Activated CD8-positive, alpha-beta memory T cell treated with anti-CD3 and anti-CD28 coated beads, Interleukin-2, amount 50 U/mL, for 48 hours (primary cell): ENCODE measurements around the gene DDX55.
"Not testable (repeated sequence)": the region's sequence is repeated elsewhere in the genome, so short reads cannot be mapped to it uniquely, and the experiment has no call there.

Experiments
- DNase-seq: peaks from one replicate; pipeline ENCODE4 v3.0.0-alpha.2; 2020

The DDX55 gene, protein sequence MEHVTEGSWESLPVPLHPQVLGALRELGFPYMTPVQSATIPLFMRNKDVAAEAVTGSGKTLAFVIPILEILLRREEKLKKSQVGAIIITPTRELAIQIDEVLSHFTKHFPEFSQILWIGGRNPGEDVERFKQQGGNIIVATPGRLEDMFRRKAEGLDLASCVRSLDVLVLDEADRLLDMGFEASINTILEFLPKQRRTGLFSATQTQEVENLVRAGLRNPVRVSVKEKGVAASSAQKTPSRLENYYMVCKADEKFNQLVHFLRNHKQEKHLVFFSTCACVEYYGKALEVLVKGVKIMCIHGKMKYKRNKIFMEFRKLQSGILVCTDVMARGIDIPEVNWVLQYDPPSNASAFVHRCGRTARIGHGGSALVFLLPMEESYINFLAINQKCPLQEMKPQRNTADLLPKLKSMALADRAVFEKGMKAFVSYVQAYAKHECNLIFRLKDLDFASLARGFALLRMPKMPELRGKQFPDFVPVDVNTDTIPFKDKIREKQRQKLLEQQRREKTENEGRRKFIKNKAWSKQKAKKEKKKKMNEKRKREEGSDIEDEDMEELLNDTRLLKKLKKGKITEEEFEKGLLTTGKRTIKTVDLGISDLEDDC

DNA sequence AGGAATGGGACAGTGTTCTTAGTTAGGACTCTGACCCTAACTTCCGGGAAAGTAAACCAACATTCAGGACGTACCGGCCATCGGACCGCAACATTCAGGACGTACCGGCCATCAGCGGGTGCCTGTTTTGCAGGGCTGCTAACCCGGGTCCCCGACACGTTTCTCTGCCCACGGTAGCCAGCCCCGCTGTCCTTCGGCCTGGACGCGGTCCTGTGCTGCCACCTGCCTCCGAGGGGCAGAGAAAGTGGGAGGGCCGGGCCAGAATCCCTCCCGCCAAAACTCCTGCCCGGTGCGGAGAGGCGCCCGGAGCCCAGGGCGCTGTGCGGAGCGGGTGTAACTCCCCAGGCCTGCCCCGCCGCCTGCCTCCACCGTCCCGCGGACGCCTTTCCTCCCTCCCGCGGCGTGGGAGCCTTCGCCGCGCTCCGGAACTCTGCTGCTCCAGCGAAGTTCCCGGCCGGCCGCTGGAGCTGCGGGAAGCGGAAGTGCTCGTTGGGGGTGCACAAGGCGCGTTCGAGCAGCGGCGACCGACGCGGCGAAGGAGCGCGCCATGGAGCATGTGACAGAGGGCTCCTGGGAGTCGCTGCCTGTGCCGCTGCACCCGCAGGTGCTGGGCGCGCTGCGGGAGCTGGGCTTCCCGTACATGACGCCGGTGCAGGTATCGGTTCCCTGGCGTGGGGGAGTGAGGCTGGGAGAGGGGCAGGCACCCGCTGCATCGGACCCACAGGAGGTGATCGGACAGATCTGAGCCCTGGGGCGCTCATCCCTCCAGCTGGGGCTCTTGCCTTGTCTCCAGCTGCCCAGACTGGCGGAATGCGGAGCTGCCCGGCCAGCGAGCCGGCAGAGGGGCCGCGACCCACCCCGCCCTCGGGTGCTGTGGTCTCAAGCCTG, at the start of gene DDX55:
Gene DDX55 (plus strand): TSS at position 498 of the 888 bp plus-strand sequence. CDS start 50 bp downstream, at position 548.
- DNase-seq: peak; percentile 93

DNA sequence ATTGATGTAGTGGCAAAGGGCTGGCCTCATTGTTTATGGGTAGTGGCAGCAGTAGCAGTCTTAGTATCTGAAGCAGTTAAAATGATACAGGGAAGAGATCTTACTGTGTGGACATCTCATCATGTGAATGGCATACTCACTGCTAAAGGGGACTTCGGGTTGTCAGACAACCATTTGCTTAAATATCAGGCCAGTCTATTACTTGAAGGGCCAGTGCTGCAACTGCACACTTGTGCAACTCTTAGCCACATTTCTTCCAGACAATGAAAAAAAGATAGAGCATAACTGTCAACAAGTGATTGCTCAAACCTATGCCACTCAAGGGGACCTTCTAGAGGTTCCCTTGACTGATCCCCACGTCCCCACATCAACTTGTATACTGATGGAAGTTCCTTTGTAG, 47.8 kb upstream of the DDX55 start:
- not testable (repeated sequence) for DNase-seq

DNA sequence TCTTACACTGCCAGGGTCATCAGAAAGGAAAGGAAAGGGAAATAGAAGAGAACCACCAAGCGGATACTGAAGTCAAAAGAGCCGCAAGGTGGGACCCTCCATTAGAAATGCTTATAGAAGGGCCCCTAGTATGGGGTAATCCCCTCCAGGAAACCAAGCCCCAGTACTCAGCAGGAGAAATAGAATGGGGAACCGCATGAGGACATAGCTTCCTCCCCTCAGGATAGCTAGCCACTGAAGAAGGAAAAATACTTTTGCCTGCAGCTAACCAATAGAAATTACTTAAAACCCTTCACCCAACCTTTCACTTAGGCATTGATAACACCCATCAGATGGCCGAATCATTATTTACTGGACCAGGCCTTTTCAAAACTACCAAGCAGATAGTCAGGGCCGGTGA, 47.1 kb upstream of the DDX55 start:
- DNase-seq: not testable (repeated sequence)

DNA sequence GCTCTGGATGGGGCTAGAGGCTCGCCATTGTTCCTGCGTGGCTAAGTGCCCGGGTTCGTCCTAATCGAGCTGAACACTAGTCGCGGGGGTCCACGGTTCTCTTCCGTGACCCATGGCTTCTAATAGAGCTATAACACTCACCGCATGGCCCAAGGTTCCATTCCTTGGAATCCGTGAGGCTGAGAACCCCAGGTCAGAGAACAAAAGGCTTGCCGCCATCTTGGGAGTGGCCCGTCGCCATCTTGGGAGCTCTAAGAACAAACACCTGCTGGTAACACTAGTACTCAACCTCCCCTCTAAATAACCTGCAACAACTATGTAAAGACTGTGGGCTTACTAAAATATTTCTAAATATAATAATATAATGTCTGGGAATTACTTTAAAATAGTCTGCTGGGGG, 43.4 kb upstream of the DDX55 start:
- DNase-seq: not testable (repeated sequence)

DNA sequence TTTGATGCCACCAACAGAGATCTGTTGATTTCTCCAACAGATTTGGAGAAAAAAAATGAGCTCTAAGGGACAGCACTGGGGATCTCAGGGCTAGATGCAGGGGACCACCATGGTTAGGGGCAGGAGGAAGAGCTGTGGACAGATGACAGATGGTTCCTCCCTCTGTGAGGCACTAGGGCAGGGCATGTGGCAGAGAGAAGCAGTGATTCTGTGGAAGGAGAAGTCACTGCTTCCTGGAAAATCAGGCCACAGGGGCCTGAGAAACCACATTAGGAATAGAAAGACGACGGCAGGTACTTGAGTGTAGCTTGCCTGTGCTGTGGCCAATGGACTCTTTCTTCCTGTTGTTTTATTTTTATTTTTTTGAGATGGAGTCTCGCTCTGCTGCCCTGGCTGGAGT, 42.4 kb upstream of the DDX55 start:
- DNase-seq: no peak

DNA sequence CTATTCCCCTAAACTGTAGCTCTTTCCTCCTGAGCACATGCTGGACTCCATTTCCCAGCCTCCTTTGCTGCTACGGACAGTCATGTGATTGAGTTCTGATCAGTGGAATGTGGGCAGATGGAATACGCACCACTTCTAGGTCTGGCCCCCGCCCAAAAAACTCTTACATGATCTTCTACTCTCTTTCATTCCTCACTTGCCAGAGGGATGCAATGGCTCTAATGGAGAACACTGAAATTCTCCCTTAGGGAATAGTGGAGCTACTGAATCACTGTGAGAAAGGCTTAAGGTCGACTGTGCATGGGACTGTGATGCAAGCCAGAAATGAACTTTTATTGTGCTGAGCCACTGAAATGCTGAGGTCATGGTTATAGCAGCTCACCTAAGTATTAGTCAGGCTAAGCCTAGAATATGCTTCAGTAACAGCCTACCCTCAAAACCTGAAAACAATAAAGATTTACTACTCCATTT, 30.5 kb upstream of the DDX55 start:
- no peak for DNase-seq

DNA sequence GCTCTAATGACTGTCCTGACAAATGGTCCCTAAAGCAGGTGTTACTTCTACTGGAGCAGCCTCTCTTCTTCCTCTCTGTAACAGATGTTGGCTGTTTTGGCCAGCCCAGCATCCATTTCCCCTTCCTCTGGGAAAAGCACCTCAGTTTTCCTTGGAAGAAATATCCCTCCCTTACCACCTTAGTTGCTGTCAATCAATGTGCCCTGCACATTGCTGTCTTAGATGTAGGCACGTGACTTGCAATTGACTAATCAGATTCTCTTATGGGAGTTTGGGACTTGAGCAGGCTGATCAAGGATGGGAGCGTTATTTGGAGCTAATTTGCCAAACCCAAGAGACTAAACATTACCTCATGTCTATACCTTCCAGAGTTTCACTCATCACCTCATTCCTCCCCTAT, 29.5 kb upstream of the DDX55 start:
- DNase-seq: no peak

DNA sequence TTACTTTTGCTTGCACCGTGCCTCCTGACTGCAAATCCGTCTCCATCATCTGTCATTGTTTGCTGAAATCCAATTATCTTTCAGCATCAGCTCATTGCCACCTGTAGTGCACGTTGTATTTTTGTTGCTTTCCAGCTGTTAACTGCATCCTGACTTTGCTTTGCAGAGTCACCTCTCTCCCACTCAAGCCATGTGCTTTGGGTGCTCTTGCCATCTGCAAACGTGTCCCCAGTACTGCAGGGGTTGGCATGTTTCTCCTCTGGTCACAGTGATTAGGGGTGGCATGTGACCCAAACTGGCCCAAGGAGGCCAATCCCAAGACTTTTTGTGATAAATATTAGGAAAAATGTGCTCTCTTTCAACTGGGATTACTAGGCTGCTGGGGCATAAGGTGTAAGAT, 28.0 kb upstream of the DDX55 start:
- no peak for DNase-seq

DNA sequence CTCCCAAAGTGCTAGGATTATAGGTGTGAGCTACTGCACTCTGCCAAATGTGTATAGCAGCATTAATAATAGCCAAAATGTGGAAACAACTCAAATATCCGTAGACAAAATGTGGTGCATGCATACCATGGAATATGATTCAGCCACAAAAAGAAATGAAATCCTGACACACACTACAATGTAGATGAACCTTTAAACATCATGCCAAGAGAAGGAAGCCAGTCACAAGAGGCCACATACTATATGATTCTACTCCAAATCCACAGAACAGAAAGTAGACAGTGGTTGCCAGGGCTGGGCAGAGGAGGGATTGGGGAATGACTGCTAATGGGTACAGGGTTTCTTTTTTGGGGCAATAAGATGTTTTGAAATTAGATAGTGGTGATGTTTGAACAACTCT, 25.3 kb upstream of the DDX55 start:
- DNase-seq: no peak

DNA sequence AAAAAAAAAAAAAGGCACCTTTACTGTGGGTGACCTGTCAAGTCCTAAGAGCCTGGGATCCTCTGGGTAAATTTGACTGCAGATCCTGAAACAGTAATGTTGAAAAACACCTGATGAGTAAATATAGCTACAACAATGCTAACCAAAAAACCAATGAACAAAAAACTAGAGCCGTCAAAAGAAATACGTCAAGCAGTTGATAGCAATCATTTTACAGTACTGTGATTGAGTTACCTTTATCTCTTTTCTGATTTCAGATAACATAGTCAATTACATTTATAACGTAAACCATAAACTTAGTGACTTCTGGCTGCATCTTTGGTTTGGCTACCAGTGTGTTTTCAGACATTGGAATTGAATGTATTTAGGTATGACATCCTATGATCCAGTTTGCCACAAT, 23.7 kb upstream of the DDX55 start:
- no peak for DNase-seq

DNA sequence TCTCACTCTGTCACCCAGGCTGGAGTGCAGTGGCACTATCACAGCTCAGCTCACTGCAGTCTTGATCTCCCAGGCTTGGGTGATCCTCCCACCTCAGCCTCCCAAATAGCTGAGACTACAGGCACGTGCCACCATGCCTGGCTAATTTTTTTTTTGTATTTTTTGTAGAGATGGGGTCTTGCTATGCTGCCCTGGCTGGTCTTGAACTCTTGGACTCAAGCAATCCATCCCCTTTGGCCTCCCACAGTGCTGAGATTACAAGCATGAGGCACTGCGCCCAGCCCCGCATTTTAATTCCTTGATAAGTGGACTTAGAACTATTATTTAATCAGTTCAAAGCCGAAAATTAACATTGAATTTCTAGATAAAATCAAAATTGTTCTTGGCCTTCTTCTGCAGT, 23.1 kb upstream of the DDX55 start:
- DNase-seq: not testable (repeated sequence)

DNA sequence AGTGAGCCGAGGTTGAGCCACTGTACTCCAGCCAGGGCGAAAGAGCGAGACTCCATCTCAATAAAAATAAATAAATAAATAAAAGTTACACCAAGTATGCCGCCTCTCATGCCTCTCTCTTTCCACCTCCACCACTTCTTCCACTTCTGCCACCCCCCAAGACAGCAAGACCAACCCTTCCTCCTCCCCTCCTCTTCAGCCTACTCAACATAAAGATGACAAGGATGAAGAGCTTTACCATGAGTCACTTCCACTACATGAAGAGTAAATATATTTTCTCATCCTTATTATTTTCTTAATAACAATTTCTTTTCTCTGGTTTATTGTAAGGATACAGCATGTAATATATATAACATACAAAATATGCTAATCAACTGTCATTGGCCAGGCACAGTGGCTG, 21.1 kb upstream of the DDX55 start:
- DNase-seq: no peak

DNA sequence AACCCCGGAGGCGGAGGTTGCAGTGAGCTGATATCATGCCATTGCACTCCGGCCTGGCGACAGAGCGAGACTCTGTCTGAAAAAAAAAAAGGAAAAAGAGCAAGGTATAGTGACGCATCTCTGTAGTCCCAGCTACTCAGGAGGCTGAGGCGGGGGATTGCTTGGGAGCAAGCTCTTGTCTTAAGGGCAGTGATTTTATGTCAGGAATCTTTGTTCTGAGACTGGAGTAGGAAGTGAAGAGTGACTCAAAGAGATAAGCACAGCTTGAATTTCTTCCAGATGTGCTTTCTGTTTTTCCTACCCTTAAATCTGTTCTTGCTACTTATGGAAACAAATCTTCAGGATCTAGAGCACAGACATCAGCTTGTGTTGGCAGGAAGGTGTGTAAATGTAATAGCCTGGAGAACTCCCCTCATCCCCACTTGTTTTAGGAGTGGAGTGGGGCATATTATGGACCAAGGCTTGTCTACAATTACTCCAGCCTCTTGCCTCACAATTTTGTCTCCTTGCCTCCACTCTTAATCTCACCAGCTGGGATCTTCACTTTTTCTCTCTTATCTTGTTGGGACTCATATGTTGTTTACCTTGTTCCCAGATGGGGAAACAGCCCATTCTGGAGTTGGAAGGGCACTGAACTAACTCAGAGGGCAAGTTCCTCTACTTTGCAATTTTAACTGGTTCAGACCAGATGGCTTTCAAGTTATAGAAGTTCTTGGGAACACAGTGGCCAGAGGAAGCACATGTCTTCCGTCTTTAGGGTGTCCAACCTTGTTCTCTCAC, 10.0 kb upstream of the DDX55 start:
- DNase-seq: no peak

DNA sequence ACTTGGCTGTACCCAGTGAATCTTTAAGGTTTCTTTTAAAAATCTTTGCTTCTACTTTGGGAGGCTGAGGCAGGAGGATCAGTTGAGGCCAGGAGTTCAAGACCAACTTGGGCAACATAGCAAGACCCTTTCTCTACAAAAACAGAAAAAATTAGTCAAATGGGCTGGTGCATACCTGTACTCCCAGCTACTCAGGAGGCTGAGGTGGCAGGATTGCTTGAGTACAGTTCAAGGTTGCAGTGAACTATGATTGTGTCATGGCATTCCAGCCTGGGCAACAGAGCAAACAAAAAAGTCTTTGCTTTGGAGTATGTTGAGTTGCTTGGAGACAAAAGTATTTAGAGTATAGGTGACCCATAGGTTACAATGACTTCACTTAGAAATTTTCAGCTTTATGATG, 6.2 kb upstream of the DDX55 start:
- DNase-seq: no peak

DNA sequence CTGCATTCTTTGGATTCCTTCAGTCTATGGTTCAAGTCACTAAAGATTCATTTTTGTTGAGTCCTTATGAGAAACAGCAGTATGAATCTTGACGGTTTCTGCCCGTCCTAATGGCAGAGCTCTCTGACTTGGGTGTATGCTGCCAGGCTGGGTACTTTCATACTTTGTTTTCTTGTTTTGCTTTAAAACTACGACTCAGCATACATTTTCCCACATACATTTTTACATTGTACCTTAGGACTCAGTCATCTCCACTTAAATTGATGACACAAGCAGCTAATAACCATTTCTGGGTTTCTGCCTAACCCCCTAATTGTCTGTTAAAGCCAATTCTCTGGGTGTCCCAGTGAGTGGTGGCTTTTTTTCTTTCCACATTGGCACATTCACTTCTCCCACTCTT, 4.8 kb upstream of the DDX55 start:
- peak; percentile 18 for DNase-seq

DNA sequence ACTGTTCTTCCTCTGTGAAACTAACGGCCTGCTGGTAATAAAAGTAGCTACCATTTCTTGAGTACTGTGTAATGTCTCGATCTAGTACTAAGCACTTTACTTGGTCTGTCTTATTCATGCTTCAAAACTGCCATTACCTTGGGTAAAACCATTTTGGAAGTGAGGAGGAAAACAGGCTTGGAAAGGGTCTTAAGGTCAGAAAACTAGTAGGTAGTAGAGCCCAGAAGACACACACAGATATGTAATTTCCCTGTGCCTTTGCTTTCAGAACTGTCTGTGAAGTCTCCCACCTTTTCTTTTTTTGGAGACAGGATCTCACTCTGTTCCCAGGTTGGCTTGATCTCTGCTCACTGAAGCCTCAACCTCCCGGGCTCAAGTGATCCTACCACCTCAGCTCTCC, 3.4 kb upstream of the DDX55 start:
- DNase-seq: peak; percentile 3

DNA sequence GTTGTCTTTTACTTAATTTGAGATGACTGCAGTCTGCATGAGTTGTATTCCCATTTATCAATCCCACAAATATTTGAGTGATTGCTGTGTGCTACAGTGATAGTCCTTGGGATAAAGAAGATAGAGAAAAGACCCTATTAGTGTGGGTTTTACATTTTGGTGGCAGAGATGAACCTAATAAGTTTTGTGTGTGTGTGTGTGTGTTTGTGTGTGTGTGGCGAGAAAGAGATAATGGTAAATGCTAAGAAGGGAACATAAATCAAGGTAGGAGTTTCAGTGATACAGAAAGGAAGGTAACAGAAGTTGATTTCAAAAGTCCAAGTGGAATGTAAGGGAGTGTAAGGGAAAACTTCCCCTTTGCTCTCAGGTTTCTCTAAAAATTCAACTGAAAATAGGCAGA, 2.6 kb upstream of the DDX55 start:
- DNase-seq: no peak

DNA sequence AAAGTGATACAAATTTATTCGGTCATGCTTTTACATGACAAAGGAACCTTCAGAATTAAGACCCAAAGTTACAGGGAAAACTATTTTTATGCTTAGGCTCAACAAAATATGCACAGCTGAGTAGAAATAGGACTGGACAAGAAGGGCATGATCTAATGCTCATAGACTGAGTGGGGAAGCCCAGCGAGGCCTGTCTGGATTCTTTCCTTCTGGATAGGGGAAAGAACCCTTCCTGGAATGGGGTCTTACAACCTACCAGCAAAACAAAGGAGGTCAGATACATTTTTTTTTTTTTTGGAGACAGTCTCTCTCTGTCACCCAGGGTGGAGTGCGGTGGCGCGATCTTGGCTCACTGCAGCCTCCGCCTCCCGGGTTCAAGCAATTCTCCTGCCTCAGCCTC, 2.2 kb upstream of the DDX55 start:
- DNase-seq: no peak

DNA sequence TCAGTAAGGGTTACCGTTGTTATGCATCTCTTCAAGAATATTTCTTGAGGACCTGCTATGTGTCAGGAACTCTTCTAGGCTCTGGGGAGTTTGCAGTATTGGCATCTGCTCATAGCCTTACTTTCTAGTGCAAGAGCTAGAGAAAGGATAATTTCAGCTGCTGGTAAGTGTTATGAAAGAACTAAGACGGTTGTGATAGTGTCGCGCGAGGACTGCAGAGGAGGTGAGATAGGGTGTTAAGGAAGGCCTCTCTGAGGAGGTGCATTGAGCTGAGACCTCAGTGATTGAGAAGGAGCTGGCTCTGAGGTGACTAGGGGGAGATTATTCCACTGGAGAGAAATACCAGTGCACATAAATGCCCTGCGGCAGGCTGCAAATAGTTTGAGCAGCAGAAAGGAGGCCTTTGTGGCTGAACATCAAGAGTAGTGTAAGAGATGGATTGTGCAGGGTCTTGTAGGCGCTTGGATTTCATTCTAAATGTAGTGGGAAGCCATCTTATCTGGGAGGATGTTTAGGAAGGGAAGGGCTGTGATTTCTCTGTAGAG, 824 bp downstream of the DDX55 start:
- peak; percentile 52 for DNase-seq

DNA sequence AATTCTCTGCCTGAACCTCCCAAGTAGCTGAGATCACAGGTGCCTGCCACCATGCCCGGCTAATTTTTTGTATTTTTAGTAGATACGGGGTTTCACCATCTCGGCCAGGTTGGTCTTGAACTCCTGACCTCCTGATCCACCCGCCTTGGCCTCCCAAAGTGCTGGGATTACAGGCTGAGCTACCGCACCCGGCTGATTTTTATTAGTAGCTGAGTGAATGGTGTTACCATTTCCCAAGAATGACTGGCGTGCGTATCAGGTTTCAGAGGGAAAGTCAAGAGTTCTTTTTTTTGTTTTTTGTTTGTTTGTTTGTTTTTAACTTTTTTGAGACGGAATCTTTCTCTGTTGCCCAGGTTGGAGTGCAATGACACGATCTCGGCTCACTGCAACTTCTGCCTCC, 1.6 kb downstream of the DDX55 start:
- DNase-seq: not testable (repeated sequence)

DNA sequence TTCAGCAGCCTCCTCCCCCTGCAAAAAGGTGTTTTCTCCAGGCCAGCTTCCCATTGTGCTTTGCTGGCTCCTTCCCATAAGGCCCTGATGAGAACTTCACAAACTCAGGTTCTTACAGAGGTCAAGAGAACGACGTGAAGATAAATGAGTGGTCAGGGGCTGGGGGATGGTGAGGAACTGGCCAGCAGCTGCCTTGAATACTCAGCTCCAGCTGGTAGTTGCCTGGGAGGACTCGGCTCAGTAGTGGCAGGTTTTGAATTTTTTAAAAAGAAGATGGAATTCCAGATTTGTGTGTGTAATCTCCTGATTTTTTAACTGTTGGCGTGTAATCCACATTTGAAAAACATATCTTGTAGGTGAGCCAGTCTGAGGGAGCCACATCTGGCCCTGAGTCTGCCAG, 5.9 kb downstream of the DDX55 start:
- DNase-seq: peak; percentile 28

DNA sequence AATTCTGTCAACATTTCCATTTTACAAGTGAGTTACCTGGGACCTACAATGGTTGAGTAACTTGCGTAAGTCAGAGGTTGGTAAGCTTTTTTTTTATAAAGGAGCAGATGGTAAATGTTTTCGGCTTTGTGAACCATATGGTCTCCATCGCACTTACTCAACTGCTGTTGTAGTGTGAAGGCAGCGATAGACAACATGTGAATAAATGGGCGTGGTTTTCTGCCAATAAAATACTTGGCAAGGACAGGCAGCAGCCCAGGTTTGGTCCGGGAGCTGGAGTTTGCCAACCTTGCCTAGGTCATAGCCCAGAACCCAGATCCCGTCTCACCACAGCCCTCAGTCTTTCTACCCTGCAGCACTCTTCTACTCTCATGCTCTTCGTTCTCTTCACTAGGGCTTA, 6.3 kb downstream of the DDX55 start:
- peak; percentile 38 for DNase-seq
